ENCODE results near the gene RNF121. TPM values are rescaled to one million over a fixed set of nuclear protein-coding genes. Genes with fewer than 3 reads are reported as not detected.

RNF121 gene
- total RNA-seq, 4 donors from 2014 or later = 43.7 to 83.9 (median 52.4) TPM

GRCh38 chr11:71930556-71931244, 1.9 kb downstream of the RNF121 start:
- no peak for DNase-seq
- peaks cover 0 to 42% (median 3%) of the 10 kb centered on the region in 4 donors for H3K4me1 ChIP-seq
- TF ChIP-seq CTCF (IDR thresholded peaks at IDR 0.05) (no peak), POLR2A (IDR thresholded peaks at IDR 0.05) (no peak)
- no peak overlapping the region for H3K27ac ChIP-seq
- peak overlapping the region in 1 of 4 donors; percentile 87 for H3K4me3 ChIP-seq
- no peaks in the 10 kb centered on the region for H3K27me3 ChIP-seq
- H3K9me3 ChIP-seq = no peaks in the 10 kb centered on the region
- peaks cover 0 to 1% (median 0%) of the 10 kb centered on the region in 3 donors for H3K36me3 ChIP-seq

- Histone ChIP-seq H3K36me3 (no peaks in the 10 kb centered on the region), H3K4me3 (no peak overlapping the region), H3K9me3 (no peaks in the 10 kb centered on the region), H3K27me3 (no peaks in the 10 kb centered on the region), H3K27ac (no peak overlapping the region), H3K4me1 (peaks cover 0 to 42% (median 3%) of the 10 kb centered on the region in 4 donors)
- no peak for DNase-seq
- TF ChIP-seq POLR2A (IDR thresholded peaks at IDR 0.05) = no peak
Observed at GRCh38 chr11:71931245-71931602, 2.4 kb downstream of the RNF121 start.

- DNase-seq = no peak
- H3K36me3 ChIP-seq = no peaks in the 10 kb centered on the region
- H3K9me3 ChIP-seq = no peaks in the 10 kb centered on the region
- peaks cover 0 to 44% (median 2%) of the 10 kb centered on the region in 4 donors for H3K4me1 ChIP-seq
- no peaks in the 10 kb centered on the region for H3K27me3 ChIP-seq
- peak overlapping the region in 3 of 4 donors; percentile 6 to 46 (median 16) for H3K27ac ChIP-seq
- no peak overlapping the region for H3K4me3 ChIP-seq
- TF ChIP-seq CTCF (IDR thresholded peaks at IDR 0.05) (no peak), POLR2A (IDR thresholded peaks at IDR 0.05) (no peak)
Observed at GRCh38 chr11:71933141-71933933, 4.5 kb downstream of the RNF121 start.

GRCh38 chr11:71934213-71934612, 5.4 kb downstream of the RNF121 start:
- Histone ChIP-seq H3K4me1 (peaks cover 0 to 44% (median 2%) of the 10 kb centered on the region in 4 donors), H3K9me3 (no peaks in the 10 kb centered on the region), H3K36me3 (no peaks in the 10 kb centered on the region), H3K27ac (peak overlapping the region in 2 of 4 donors; percentile 16 to 46), H3K27me3 (no peaks in the 10 kb centered on the region), H3K4me3 (no peak overlapping the region)
- peak in 1 of 6 experiments; percentile 2 for TF ChIP-seq CTCF (IDR thresholded peaks at IDR 0.05)
- TF ChIP-seq POLR2A (IDR thresholded peaks at IDR 0.05) = no peak
- DNase-seq = peak in 1 of 3 donors; percentile 30

- no peak overlapping the region for H3K27ac ChIP-seq
- TF ChIP-seq CTCF (IDR thresholded peaks at IDR 0.05) (no peak), POLR2A (IDR thresholded peaks at IDR 0.05) (no peak)
- H3K4me3 ChIP-seq = no peak overlapping the region
- no peak for DNase-seq
- H3K4me1 ChIP-seq = peaks cover 0 to 33% (median 2%) of the 10 kb centered on the region in 4 donors
- H3K36me3 ChIP-seq = no peaks in the 10 kb centered on the region
- no peaks in the 10 kb centered on the region for H3K9me3 ChIP-seq
- no peaks in the 10 kb centered on the region for H3K27me3 ChIP-seq
Observed at GRCh38 chr11:71935338-71935925, 6.6 kb downstream of the RNF121 start.

GRCh38 chr11:71936825-71937224, 8.0 kb downstream of the RNF121 start:
- Histone ChIP-seq H3K27ac (peak overlapping the region in 1 of 4 donors; percentile 38), H3K27me3 (no peaks in the 10 kb centered on the region), H3K4me3 (no peak overlapping the region), H3K9me3 (no peaks in the 10 kb centered on the region), H3K36me3 (no peaks in the 10 kb centered on the region), H3K4me1 (peaks cover 0 to 26% (median 2%) of the 10 kb centered on the region in 4 donors)
- no peak for TF ChIP-seq POLR2A (IDR thresholded peaks at IDR 0.05)
- TF ChIP-seq CTCF (IDR thresholded peaks at IDR 0.05) = no peak
- DNase-seq = no peak
